Activated CD8-positive, alpha-beta memory T cell treated with anti-CD3 and anti-CD28 coated beads, Interleukin-2, amount 50 U/mL, for 48 hours (primary cell): ENCODE measurements around the gene RAB31.

ENCODE experiments used
- DNase-seq: peaks from one replicate; pipeline ENCODE4 v3.0.0-alpha.2; 2020

Gene RAB31

GRCh38 chr18:9739516-9739915 is 31.4 kb downstream of the RAB31 start:
- DNase-seq = no peak

GRCh38 chr18:9740071-9740470 is 32.0 kb downstream of the RAB31 start:
- DNase-seq = no peak

GRCh38 chr18:9741406-9741792 is 33.3 kb downstream of the RAB31 start:
- no peak for DNase-seq

GRCh38 chr18:9741793-9742523 is 33.9 kb downstream of the RAB31 start:
- DNase-seq = no peak

GRCh38 chr18:9742524-9743131 is 34.5 kb downstream of the RAB31 start:
- no peak for DNase-seq

GRCh38 chr18:9743200-9744016 is 35.3 kb downstream of the RAB31 start:
- no peak for DNase-seq

- no peak for DNase-seq
Observed at GRCh38 chr18:9746958-9747357, 38.9 kb downstream of the RAB31 start.

- DNase-seq = no peak
Observed at GRCh38 chr18:9749611-9750010, 41.5 kb downstream of the RAB31 start.

GRCh38 chr18:9750112-9750511 is 42.0 kb downstream of the RAB31 start:
- no peak for DNase-seq

- no peak for DNase-seq
Observed at GRCh38 chr18:9750606-9751304, 42.7 kb downstream of the RAB31 start.

GRCh38 chr18:9751371-9752031 is 43.4 kb downstream of the RAB31 start:
- no peak for DNase-seq

GRCh38 chr18:9753846-9754245 is 45.7 kb downstream of the RAB31 start:
- DNase-seq = no peak

GRCh38 chr18:9755110-9755509 is 47.0 kb downstream of the RAB31 start:
- no peak for DNase-seq

- no peak for DNase-seq
Observed at GRCh38 chr18:9755615-9756014, 47.5 kb downstream of the RAB31 start.

- no peak for DNase-seq
Observed at GRCh38 chr18:9756271-9756932, 48.3 kb downstream of the RAB31 start.

- no peak for DNase-seq
Observed at GRCh38 chr18:9756933-9757470, 48.9 kb downstream of the RAB31 start.

GRCh38 chr18:9757827-9758621 is 49.9 kb downstream of the RAB31 start:
- no peak for DNase-seq

- no peak for DNase-seq
Observed at GRCh38 chr18:9758624-9759075, 50.5 kb downstream of the RAB31 start.

GRCh38 chr18:9760641-9761040 is 52.5 kb downstream of the RAB31 start:
- DNase-seq = no peak

- no peak for DNase-seq
Observed at GRCh38 chr18:9762526-9762925, 54.4 kb downstream of the RAB31 start.

GRCh38 chr18:9763157-9763556 is 55.1 kb downstream of the RAB31 start:
- DNase-seq = no peak
